Liver (tissue), 9 donors: ENCODE measurements around the gene CRMP1. TPM values are rescaled to one million over a fixed set of nuclear protein-coding genes. Genes with fewer than 3 reads are reported as not detected.

Experiments
- DNase-seq: peaks from one replicate; pipeline ENCODE4 v3.0.0-alpha.2; 2017; ENCODE audit warnings: low spot score
- H3K27ac ChIP-seq, 2 donors: one replicate each; pipeline ENCODE4 v1.7.0; 2013; ENCODE audit warnings: inconsistent platforms in 2 of 2, low read length in 2 of 2, control low read depth in 1 of 2, low read depth in 1 of 2, mild to moderate bottlenecking in 1 of 2
- H3K27me3 ChIP-seq, 4 donors: one replicate each; pipeline versions ENCODE4 v1.6.1 to v1.7.0; 2013; ENCODE audit warnings: low read length in 3 of 4, inconsistent platforms in 1 of 4, mild to moderate bottlenecking in 1 of 4, moderate library complexity in 1 of 4; ENCODE audit not compliant: control insufficient read depth in 4 of 4, insufficient read depth in 4 of 4
- H3K36me3 ChIP-seq, 4 donors: one replicate each; pipeline versions ENCODE4 v1.6.1 to v1.7.0; 2013; ENCODE audit warnings: low read length in 3 of 4, mild to moderate bottlenecking in 3 of 4, low read depth in 1 of 4, moderate library complexity in 1 of 4; ENCODE audit not compliant: control insufficient read depth in 4 of 4, insufficient read depth in 3 of 4
- H3K4me1 ChIP-seq, 4 donors: one replicate each; pipeline versions ENCODE4 v1.6.1 to v1.7.0; 2013; ENCODE audit warnings: low read length in 3 of 4, mild to moderate bottlenecking in 3 of 4, moderate library complexity in 1 of 4; ENCODE audit not compliant: control insufficient read depth in 4 of 4, insufficient read depth in 4 of 4
- H3K4me3 ChIP-seq, 3 donors: one replicate each; pipeline versions ENCODE4 v1.6.1 to v1.7.0; 2013; ENCODE audit warnings: low read length in 3 of 3, control low read depth in 1 of 3, low read depth in 1 of 3, mild to moderate bottlenecking in 1 of 3
- H3K9ac ChIP-seq, 2 donors: one replicate each; pipeline ENCODE4 v1.7.0; 2013; ENCODE audit warnings: low read length in 2 of 2, mild to moderate bottlenecking in 2 of 2, moderate library complexity in 2 of 2, control low read depth in 1 of 2, low read depth in 1 of 2
- H3K9me3 ChIP-seq, 4 donors: one replicate each; pipeline versions ENCODE4 v1.6.1 to v1.7.0; 2013; ENCODE audit warnings: low read length in 3 of 4; ENCODE audit not compliant: control insufficient read depth in 4 of 4
- ATF3 ChIP-seq: IDR thresholded peaks from 2 replicates; pipeline ENCODE4 v1.6.1; 2016; ENCODE audit warnings: antibody characterized with exemption
- EGR1 ChIP-seq, 2 donors: IDR thresholded peaks; 2 replicates each; pipeline ENCODE4 v1.6.1; 2016 to 2018; ENCODE audit warnings: antibody characterized with exemption in 2 of 2, low read depth in 2 of 2
- FOXA2 ChIP-seq: IDR thresholded peaks from 2 replicates; pipeline ENCODE4 v1.6.1; 2016; ENCODE audit warnings: antibody characterized with exemption
- GABPA ChIP-seq, 2 donors: IDR thresholded peaks in 1 of 2; conservative IDR thresholded peaks in 1 of 2; 2 replicates each; pipeline ENCODE4 v1.6.1; 2016; ENCODE audit warnings: antibody characterized with exemption in 2 of 2, mild to moderate bottlenecking in 1 of 2, moderate library complexity in 1 of 2
- NR2F2 ChIP-seq: IDR thresholded peaks from 2 replicates; pipeline ENCODE4 v1.6.1; 2016; ENCODE audit warnings: antibody characterized with exemption
- REST ChIP-seq: IDR thresholded peaks from 2 replicates; pipeline ENCODE4 v1.6.1; 2016; ENCODE audit warnings: antibody characterized with exemption, mild to moderate bottlenecking
- RXRA ChIP-seq, 2 donors: IDR thresholded peaks; 2 replicates each; pipeline ENCODE4 v1.6.1; 2017 to 2018; ENCODE audit warnings: antibody characterized with exemption in 2 of 2, mild to moderate bottlenecking in 1 of 2
- SP1 ChIP-seq: IDR thresholded peaks from 2 replicates; pipeline ENCODE4 v1.6.1; 2018; ENCODE audit warnings: antibody characterized with exemption, mild to moderate bottlenecking
- TAF1 ChIP-seq: conservative IDR thresholded peaks from 2 replicates; pipeline ENCODE4 v1.6.1; 2016; ENCODE audit warnings: antibody characterized with exemption, mild to moderate bottlenecking
- ZBTB33 ChIP-seq: IDR thresholded peaks from 2 replicates; pipeline ENCODE4 v1.6.1; 2016; ENCODE audit warnings: antibody characterized with exemption
- WGBS: extraction: QIAGEN DNeasy Blood & Tissue Kit; methylation state at CpG from one replicate; pipeline ENCODE4 v1.1.7; 2013; 5-methylcytosine and 5-hydroxymethylcytosine counted together
- polyA plus RNA-seq, 2 donors: library from polyadenylated mRNA; stranded (reverse) in 1 of 2; unstranded in 1 of 2; fragments of 200-250 nt in 1 of 2; fragments of >200 nt in 1 of 2; fragmentation: Nextera tagmentation in 1 of 2; extraction: Ambion mirVana in 1 of 2; gene quantifications; one replicate each; pipeline versions ENCODE4 v1.2.1 to v1.2.3, GENCODE V29; 2013 to 2015
- total RNA-seq, 2 donors: library from RNA; depleted of rRNA; stranded (reverse); fragments of >200 nt; gene quantifications; one replicate each; pipeline ENCODE4 v1.2.3, GENCODE V29; 2014
- donor health status: healthy.
- donor health status: healthy.
- donor health status: healthy.
- donor health status: healthy.
- donor health status: healthy.

Gene CRMP1
- total and polyA plus RNA-seq, 4 donors: 0.06 to 0.42 (median 0.12) TPM

GRCh38 chr4:5905714-5906113, 12.8 kb upstream of the CRMP1 start:
- Histone ChIP-seq H3K27ac (no peak overlapping the region), H3K4me3 (no peak overlapping the region), H3K9me3 (peaks cover 3 to 8% (median 5%) of the 10 kb centered on the region in 4 donors), H3K36me3 (no peaks in the 10 kb centered on the region), H3K9ac (no peak overlapping the region), H3K27me3 (peaks cover 0 to 10% (median 1%) of the 10 kb centered on the region in 4 donors), H3K4me1 (no peaks in the 10 kb centered on the region)
- DNase-seq: no peak
- TF ChIP-seq NR2F2: no peak
- TF ChIP-seq SP1: no peak
- TF ChIP-seq FOXA2: no peak
- no peak for TF ChIP-seq ZBTB33
- TF ChIP-seq ATF3: no peak
- TF ChIP-seq GABPA (IDR thresholded peaks at IDR 0.05 in 1 of 2, conservative IDR thresholded peaks at IDR 0.05 in 1 of 2): no peak
- 8% methylated on average over 8 of the region's 8 CpGs for WGBS

GRCh38 chr4:5900844-5901243, 8.0 kb upstream of the CRMP1 start:
- Histone ChIP-seq H3K9ac (no peak overlapping the region), H3K4me3 (no peak overlapping the region), H3K9me3 (peaks cover 0 to 8% (median 3%) of the 10 kb centered on the region in 4 donors), H3K36me3 (no peaks in the 10 kb centered on the region), H3K27me3 (peaks cover 0 to 11% (median 4%) of the 10 kb centered on the region in 4 donors), H3K4me1 (no peaks in the 10 kb centered on the region), H3K27ac (no peak overlapping the region)
- 74% methylated on average over 5 of the region's 5 CpGs for WGBS
- no peak for DNase-seq
- TF ChIP-seq EGR1 (IDR thresholded peaks at IDR 0.05; ENCODE audit: low read depth in 2 of 2) (no peak), REST (no peak), SP1 (no peak), RXRA (IDR thresholded peaks at IDR 0.05) (no peak)

- no peak for DNase-seq
- Histone ChIP-seq H3K27me3 (peaks cover 0 to 12% (median 6%) of the 10 kb centered on the region in 4 donors), H3K9me3 (peaks cover 0 to 8% (median 3%) of the 10 kb centered on the region in 4 donors), H3K36me3 (no peaks in the 10 kb centered on the region), H3K27ac (no peak overlapping the region), H3K4me3 (no peak overlapping the region), H3K4me1 (no peaks in the 10 kb centered on the region), H3K9ac (no peak overlapping the region)
- TF ChIP-seq SP1 (no peak), TAF1 (no peak)
- 58% methylated on average over 5 of the region's 5 CpGs for WGBS
These were observed 7.0 kb upstream of the CRMP1 start for GRCh38 chr4:5899881-5900280.
